MCF 10A (cell line): Measurements from ENCODE around the gene F7. TPM values are rescaled to one million over a fixed set of nuclear protein-coding genes. Genes with fewer than 3 reads are reported as not detected.

ENCODE experiments used
- BruUV-seq: library from RNA; stranded (reverse); fragments of 400-500 nt; replicated peaks from 2 replicates; lab custom pipeline; 2021; lab: Mats Ljungman, UMichigan
- CTCF ChIA-PET: fragments of 300-600 bp; sonication (Branson Sonifier 250); formaldehyde crosslinking; extraction: SDS; loops from one replicate; lab custom pipeline; 2021; ENCODE audit warnings: antibody characterized with exemption, inconsistent platforms; lab: Yijun Ruan, JAX
- POLR2A ChIA-PET: fragments of 300-600, 350-650 bp; sonication (Branson Sonifier 250); formaldehyde crosslinking; extraction: SDS; loops from one replicate; lab custom pipeline; 2020; ENCODE audit warnings: antibody characterized with exemption, inconsistent platforms; lab: Yijun Ruan, JAX
- DNase-seq: peaks from one replicate; pipeline ENCODE4 v3.0.0-alpha.2; 2018; ENCODE audit not compliant: unreplicated experiment
- H3K27ac Mint-ChIP-seq: one replicate; pipeline ENCODE4 v1.8.0; 2022; ENCODE audit warnings: mild to moderate bottlenecking, low read depth, mixed read lengths; ENCODE audit not compliant: unreplicated experiment
- H3K27me3 Mint-ChIP-seq: one replicate; pipeline ENCODE4 v1.8.0; 2022; ENCODE audit warnings: mixed read lengths; ENCODE audit not compliant: insufficient read depth, unreplicated experiment
- H3K36me3 Mint-ChIP-seq: one replicate; pipeline ENCODE4 v1.8.0; 2022; ENCODE audit warnings: mild to moderate bottlenecking, moderate library complexity, mixed read lengths; ENCODE audit not compliant: insufficient read depth, unreplicated experiment
- H3K4me1 Mint-ChIP-seq: one replicate; pipeline ENCODE4 v1.8.0; 2022; ENCODE audit warnings: mixed read lengths; ENCODE audit not compliant: insufficient read depth, unreplicated experiment
- H3K4me3 Mint-ChIP-seq: one replicate; pipeline ENCODE4 v1.8.0; 2022; ENCODE audit warnings: mild to moderate bottlenecking, moderate library complexity, mixed read lengths; ENCODE audit not compliant: unreplicated experiment
- H3K9me3 Mint-ChIP-seq: one replicate; pipeline ENCODE4 v1.8.0; 2022; ENCODE audit warnings: mixed read lengths; ENCODE audit not compliant: unreplicated experiment
- CTCF ChIP-seq: fragments of 200-600 bp; IDR thresholded peaks from one replicate; pipeline ENCODE4 v1.8.0; 2022; ENCODE audit warnings: antibody characterized with exemption, mild to moderate bottlenecking; ENCODE audit not compliant: unreplicated experiment
- intact Hi-C: fragments of 100-400 bp; cut with micrococcal nuclease; formaldehyde crosslinking; loops from 2 replicates; pipeline ENCODE4 v1.14.1; 2022
- total RNA-seq: library from RNA; stranded (reverse); gene quantifications from 2 replicates; pipeline ENCODE4 v1.2.3, GENCODE V29; 2022

The F7 gene
- total RNA-seq, 1 experiment from 2014 or later, result not detected

DNA sequence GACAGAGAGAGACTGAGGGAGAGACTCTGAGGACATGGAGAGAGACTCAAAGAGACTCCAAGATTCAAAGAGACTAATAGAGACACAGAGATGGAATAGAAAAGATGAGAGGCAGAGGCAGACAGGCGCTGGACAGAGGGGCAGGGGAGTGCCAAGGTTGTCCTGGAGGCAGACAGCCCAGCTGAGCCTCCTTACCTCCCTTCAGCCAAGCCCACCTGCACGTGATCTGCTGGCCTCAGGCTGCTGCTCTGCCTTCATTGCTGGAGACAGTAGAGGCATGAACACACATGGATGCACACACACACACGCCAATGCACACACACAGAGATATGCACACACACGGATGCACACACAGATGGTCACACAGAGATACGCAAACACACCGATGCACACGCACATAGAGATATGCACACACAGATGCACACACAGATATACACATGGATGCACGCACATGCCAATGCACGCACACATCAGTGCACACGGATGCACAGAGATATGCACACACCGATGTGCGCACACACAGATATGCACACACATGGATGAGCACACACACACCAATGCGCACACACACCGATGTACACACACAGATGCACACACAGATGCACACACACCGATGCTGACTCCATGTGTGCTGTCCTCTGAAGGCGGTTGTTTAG lies 13.7 kb downstream of the F7 start:
- Mint-ChIP-seq H3K4me1 (no peaks in the 10 kb centered on the region), H3K9me3 (no peaks in the 10 kb centered on the region), H3K27ac (no peak overlapping the region), H3K36me3 (peaks cover 6% of the 10 kb centered on the region), H3K27me3 (no peaks in the 10 kb centered on the region), H3K4me3 (no peak overlapping the region)
- no peak for DNase-seq
- BruUV-seq, result no TSS peak
- ChIA-PET POLR2A (no interaction called here), CTCF (interaction anchor here (0.7 to 0.8 kb wide), 2 partner anchors 18 to 29 kb away, joined by 3 to 4 read pairs; no protein-coding TSS in a partner anchor)
- TF ChIP-seq CTCF, result no peak
- intact Hi-C loops, result no loop called here

DNA sequence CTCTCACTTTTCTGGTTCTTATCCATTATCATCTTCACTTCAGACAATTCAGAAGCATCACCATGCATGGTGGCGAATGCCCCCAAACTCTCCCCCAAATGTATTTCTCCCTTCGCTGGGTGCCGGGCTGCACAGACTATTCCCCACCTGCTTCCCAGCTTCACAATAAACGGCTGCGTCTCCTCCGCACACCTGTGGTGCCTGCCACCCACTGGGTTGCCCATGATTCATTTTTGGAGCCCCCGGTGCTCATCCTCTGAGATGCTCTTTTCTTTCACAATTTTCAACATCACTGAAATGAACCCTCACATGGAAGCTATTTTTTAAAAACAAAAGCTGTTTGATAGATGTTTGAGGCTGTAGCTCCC lies 14.2 kb downstream of the F7 start:
- DNase-seq, result no peak
- POLR2A ChIA-PET, result no interaction called here
- Mint-ChIP-seq H3K4me1 (no peaks in the 10 kb centered on the region), H3K9me3 (no peaks in the 10 kb centered on the region), H3K27me3 (no peaks in the 10 kb centered on the region), H3K4me3 (no peak overlapping the region), H3K36me3 (peaks cover 6% of the 10 kb centered on the region), H3K27ac (no peak overlapping the region)
- no TSS peak for BruUV-seq
- no peak for TF ChIP-seq CTCF
- CTCF ChIA-PET, result no interaction called here
- intact Hi-C loops, result no loop called here

DNA sequence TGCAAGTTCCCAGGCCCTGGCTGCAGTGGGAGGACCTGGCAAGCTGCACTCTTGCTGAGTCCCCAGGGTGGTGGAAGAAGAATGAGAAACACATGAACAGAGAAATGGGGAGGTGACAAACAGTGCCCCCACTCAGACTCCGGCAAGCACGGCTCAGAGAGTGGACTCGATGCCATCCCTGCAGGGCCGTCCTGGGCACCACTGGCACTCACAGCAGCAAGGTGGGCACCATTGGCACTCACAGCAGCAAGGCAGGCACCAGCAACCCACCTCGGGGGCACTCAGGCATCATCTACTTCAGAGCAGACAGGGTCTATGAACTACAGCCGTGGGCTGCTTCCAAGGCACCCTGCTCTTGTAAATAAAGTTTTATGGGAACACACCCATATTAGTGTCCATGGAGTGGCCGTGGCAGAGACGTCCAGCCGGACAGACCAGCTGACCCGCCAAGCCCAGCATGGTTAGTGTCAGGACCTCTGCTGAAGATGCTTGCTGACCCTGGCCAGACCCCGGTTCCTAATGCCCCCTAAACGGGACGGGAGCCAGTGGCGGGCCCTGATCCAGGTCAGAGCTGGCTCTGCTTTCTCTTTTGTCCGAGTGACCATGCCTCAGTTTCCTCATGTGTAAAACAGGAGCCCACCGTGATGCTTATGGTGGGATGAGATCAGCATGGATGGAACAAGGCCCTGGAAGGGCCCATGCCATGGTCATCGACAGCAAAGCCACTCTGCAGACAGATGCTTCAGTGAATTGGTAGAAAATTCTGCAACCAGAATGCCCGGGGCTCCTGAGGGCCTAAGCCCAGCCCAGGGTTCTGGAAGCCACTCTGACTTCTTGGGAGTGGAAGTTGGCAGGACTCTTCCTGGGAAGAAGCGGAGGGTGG lies 14.9 kb downstream of the F7 start:
- intact Hi-C loops, result no loop called here
- no peak for TF ChIP-seq CTCF
- no TSS peak for BruUV-seq

DNA sequence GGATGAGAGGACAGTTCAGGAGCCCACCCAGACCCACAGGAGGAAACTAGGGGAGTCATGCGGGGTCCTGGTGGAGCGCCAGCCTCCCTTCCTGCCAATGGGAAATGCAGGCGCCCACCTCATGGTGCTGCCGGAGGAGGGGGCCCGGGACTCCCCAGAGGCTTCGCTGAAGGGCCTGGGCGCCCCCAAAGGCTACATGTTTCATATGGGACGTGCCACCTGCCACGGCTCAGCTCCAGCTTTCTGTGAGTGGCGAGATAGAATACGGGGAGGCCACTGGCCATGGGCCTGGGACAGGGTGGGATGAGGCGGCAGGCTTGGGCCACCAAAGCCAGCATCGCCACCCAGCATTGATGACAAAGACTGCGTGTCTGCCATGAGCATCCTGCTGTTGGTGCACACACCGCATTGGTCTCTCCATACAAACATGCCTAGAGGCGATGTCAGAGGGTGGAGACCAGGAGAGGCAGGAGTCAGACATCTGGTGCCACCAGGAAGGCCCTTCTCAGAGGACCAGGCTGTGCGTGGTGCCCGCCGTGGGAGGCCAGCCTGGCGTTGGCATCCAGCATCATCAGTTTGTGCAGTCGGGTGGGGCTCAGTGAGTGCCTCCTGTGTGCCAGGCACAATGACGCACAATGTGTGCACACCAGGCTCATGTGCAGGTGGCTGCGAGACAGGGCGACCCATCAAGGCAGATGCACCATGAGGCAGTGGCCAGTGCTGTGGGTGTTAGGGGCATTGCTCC lies 15.8 kb downstream of the F7 start:
- intact Hi-C loops, result no loop called here
- ChIA-PET POLR2A (no interaction called here), CTCF (no interaction called here)
- no peak for DNase-seq
- peaks cover 5% of the 10 kb centered on the region for H3K27me3 Mint-ChIP-seq
- no peak for TF ChIP-seq CTCF
- no peaks in the 10 kb centered on the region for H3K9me3 Mint-ChIP-seq
- H3K4me1 Mint-ChIP-seq, result no peaks in the 10 kb centered on the region
- H3K4me3 Mint-ChIP-seq, result no peak overlapping the region
- no peak overlapping the region for H3K27ac Mint-ChIP-seq
- BruUV-seq, result no TSS peak
- H3K36me3 Mint-ChIP-seq, result peaks cover 6% of the 10 kb centered on the region

More for the DNA sequence above, 14.9 kb downstream of the F7 start:
- Mint-ChIP-seq H3K4me3 (no peak overlapping the region), H3K36me3 (peaks cover 6% of the 10 kb centered on the region), H3K4me1 (no peaks in the 10 kb centered on the region), H3K27me3 (no peaks in the 10 kb centered on the region), H3K9me3 (no peaks in the 10 kb centered on the region), H3K27ac (no peak overlapping the region)
- DNase-seq, result no peak
- ChIA-PET CTCF (no interaction called here), POLR2A (no interaction called here)
